WERI-Rb-1 (cell line): ENCODE measurements around the gene RTN4.

Experiments used
- DNase-seq: peaks from one replicate; pipeline ENCODE4 v3.0.0-alpha.2; 2020
- H3K27ac ChIP-seq: fragments of 250-450 bp; sonication (Bioruptor Pico); 2 replicates; pipeline ENCODE4 v1.5.1; 2020; ENCODE audit warnings: mild to moderate bottlenecking, moderate library complexity
- H3K27me3 ChIP-seq: fragments of 250-450 bp; sonication (Bioruptor Pico); 2 replicates; pipeline ENCODE4 v1.5.1; 2021; ENCODE audit warnings: mild to moderate bottlenecking, low read depth, moderate library complexity; ENCODE audit not compliant: insufficient read depth, severe bottlenecking
- H3K36me3 ChIP-seq: fragments of 250-450 bp; sonication (Bioruptor Pico); 2 replicates; pipeline ENCODE4 v1.5.1; 2020; ENCODE audit warnings: mild to moderate bottlenecking, moderate library complexity
- H3K4me3 ChIP-seq: 2 replicates; pipeline ENCODE4 v1.5.1; 2011; ENCODE audit warnings: low read depth, mild to moderate bottlenecking, control low read depth, low read length
- H3K9me3 ChIP-seq: fragments of 250-450 bp; sonication (Bioruptor Pico); 2 replicates; pipeline ENCODE4 v1.5.1; 2021; ENCODE audit warnings: mild to moderate bottlenecking, moderate library complexity; ENCODE audit not compliant: severe bottlenecking
- CTCF ChIP-seq: IDR thresholded peaks from 2 replicates; pipeline ENCODE4 v1.5.1; 2011; ENCODE audit warnings: low read depth, mild to moderate bottlenecking, control low read depth, inconsistent platforms, low read length

RTN4 gene

GRCh38 chr2:55013936-55014335 is 36.3 kb downstream of the RTN4 start:
- H3K27ac ChIP-seq: no peak overlapping the region
- DNase-seq: no peak
- H3K4me3 ChIP-seq: no peak overlapping the region
- peaks cover 10% of the 10 kb centered on the region for H3K36me3 ChIP-seq
- TF ChIP-seq CTCF: no peak
- H3K27me3 ChIP-seq: no peaks in the 10 kb centered on the region
- H3K9me3 ChIP-seq: no peaks in the 10 kb centered on the region

GRCh38 chr2:55012672-55013484 is 37.4 kb downstream of the RTN4 start:
- peaks cover 3% of the 10 kb centered on the region for H3K36me3 ChIP-seq
- no peak for TF ChIP-seq CTCF
- no peak for DNase-seq
- no peak overlapping the region for H3K27ac ChIP-seq
- H3K9me3 ChIP-seq: no peaks in the 10 kb centered on the region
- H3K27me3 ChIP-seq: no peaks in the 10 kb centered on the region
- H3K4me3 ChIP-seq: no peak overlapping the region

- Histone ChIP-seq H3K9me3 (no peaks in the 10 kb centered on the region), H3K36me3 (no peaks in the 10 kb centered on the region; the same call in 1 of the 2 replicates), H3K27ac (no peak overlapping the region), H3K4me3 (no peak overlapping the region), H3K27me3 (no peaks in the 10 kb centered on the region)
- no peak for DNase-seq
- no peak for TF ChIP-seq CTCF
These were observed 38.2 kb downstream of the RTN4 start for GRCh38 chr2:55011831-55012671.

- H3K27ac ChIP-seq: no peak overlapping the region
- no peak for DNase-seq
- H3K4me3 ChIP-seq: no peak overlapping the region
These were observed 39.3 kb downstream of the RTN4 start for GRCh38 chr2:55010915-55011314.

GRCh38 chr2:55010149-55010591 is 40.1 kb downstream of the RTN4 start:
- no peaks in the 10 kb centered on the region for H3K9me3 ChIP-seq
- H3K27me3 ChIP-seq: no peaks in the 10 kb centered on the region
- no peak for TF ChIP-seq CTCF
- H3K36me3 ChIP-seq: no peaks in the 10 kb centered on the region; the same call in 1 of the 2 replicates
- H3K27ac ChIP-seq: no peak overlapping the region
- no peak overlapping the region for H3K4me3 ChIP-seq
- DNase-seq: peak; percentile 43

More at GRCh38 chr2:55010915-55011314, 39.3 kb downstream of the RTN4 start:
- Histone ChIP-seq H3K36me3 (no peaks in the 10 kb centered on the region; the same call in 1 of the 2 replicates), H3K9me3 (no peaks in the 10 kb centered on the region), H3K27me3 (no peaks in the 10 kb centered on the region)
- no peak for TF ChIP-seq CTCF
